Fibroblast of the aortic adventitia (primary cell): Measurements from ENCODE around the gene FARS2. TPM values are rescaled to one million over a fixed set of nuclear protein-coding genes. Genes with fewer than 3 reads are reported as not detected.

Experiments used
- DNase-seq: peaks from one replicate; pipeline ENCODE4 v3.0.0-alpha.2; 2010; ENCODE audit warnings: low read depth
- H3K4me3 ChIP-seq: 2 replicates; pipeline ENCODE4 v1.5.1; 2011; ENCODE audit warnings: low read depth, mild to moderate bottlenecking, control low read depth, low read length, moderate library complexity
- total RNA-seq: library from RNA; depleted of rRNA; stranded (reverse); fragments of >200 nt; gene quantifications from 2 replicates; pipeline ENCODE4 v1.2.3, GENCODE V29; 2012; ENCODE audit warnings: low replicate concordance
- TF ChIP-seq, protein P1 (sequence below): IDR thresholded peaks from 2 replicates; pipeline ENCODE4 v1.5.1; 2011; ENCODE audit warnings: mild to moderate bottlenecking, low read length, control low read depth, inconsistent platforms; ENCODE audit not compliant: insufficient read depth

The FARS2 gene
- total RNA-seq, 1 donor, result 25.5 TPM

- TF ChIP-seq, protein P1, sequence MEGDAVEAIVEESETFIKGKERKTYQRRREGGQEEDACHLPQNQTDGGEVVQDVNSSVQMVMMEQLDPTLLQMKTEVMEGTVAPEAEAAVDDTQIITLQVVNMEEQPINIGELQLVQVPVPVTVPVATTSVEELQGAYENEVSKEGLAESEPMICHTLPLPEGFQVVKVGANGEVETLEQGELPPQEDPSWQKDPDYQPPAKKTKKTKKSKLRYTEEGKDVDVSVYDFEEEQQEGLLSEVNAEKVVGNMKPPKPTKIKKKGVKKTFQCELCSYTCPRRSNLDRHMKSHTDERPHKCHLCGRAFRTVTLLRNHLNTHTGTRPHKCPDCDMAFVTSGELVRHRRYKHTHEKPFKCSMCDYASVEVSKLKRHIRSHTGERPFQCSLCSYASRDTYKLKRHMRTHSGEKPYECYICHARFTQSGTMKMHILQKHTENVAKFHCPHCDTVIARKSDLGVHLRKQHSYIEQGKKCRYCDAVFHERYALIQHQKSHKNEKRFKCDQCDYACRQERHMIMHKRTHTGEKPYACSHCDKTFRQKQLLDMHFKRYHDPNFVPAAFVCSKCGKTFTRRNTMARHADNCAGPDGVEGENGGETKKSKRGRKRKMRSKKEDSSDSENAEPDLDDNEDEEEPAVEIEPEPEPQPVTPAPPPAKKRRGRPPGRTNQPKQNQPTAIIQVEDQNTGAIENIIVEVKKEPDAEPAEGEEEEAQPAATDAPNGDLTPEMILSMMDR, result no peak
- DNase-seq, result no peak
- H3K4me3 ChIP-seq, result no peak overlapping the region
Measured at GRCh38 chr6:5778906-5779305, 517.6 kb downstream of the FARS2 start.

GRCh38 chr6:5781019-5781418 lies 519.7 kb downstream of the FARS2 start:
- TF ChIP-seq, protein P1, result no peak
- no peak overlapping the region for H3K4me3 ChIP-seq

GRCh38 chr6:5781966-5782556 lies 520.7 kb downstream of the FARS2 start:
- TF ChIP-seq, protein P1, result no peak
- H3K4me3 ChIP-seq, result no peak overlapping the region
- no peak for DNase-seq

More at GRCh38 chr6:5781019-5781418, 519.7 kb downstream of the FARS2 start:
- DNase-seq, result no peak

GRCh38 chr6:5782783-5783547 lies 521.7 kb downstream of the FARS2 start:
- DNase-seq, result no peak
- TF ChIP-seq, protein P1, result no peak
- H3K4me3 ChIP-seq, result no peak overlapping the region

DNA sequence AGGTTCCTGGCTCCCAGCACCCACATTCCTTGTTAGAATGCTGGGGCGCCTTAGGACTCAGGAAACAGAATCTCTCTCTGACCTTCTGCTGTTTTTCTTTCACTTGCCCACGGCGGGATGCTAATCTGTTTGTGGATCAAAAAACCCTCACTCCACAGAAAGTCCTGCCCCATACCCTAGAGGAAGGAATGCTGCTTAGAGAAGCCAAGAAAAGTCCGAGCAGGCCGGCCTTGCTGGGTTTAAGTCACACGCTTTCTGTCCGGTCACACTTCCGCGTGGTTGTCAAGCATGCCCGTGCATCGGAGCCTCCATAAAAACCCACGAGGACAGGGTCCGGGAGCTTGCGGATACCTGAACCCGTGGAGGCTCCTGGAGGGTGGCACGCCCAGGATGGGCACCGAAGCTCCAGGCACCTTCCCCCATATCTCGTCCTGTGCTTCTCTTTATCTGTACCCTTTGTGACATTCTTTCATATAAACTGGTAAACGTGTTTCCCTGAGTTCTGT lies 522.3 kb downstream of the FARS2 start:
- no peak for DNase-seq
- H3K4me3 ChIP-seq, result no peak overlapping the region
- TF ChIP-seq, protein P1, result no peak

- no peak for DNase-seq
- no peak overlapping the region for H3K4me3 ChIP-seq
- TF ChIP-seq, protein P1, result no peak
Measured at GRCh38 chr6:5785249-5785648, 523.9 kb downstream of the FARS2 start.
